ENCODE data around the gene ATXN2.

DNA sequence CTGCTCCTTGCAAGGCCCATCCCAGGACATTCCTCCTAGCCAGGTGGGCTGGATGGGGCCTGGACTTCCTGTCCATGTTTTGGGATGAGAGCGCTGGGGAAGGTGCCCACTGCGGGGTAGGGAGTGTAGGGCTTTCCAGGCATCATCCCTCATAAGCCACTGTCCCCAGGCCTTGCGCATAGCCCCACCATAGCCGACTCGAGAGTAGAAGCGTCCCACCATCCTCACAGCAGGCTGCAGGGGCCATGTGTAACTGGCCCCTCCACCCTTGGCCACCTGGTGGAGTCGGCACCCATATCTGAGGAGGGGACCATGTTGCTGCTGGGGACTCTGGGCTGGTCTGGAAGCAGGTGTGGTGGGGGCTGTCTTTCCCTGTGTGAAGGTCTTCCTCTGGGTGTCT is 162.8 kb downstream of the ATXN2 start:
- TF ChIP-seq, protein P1, sequence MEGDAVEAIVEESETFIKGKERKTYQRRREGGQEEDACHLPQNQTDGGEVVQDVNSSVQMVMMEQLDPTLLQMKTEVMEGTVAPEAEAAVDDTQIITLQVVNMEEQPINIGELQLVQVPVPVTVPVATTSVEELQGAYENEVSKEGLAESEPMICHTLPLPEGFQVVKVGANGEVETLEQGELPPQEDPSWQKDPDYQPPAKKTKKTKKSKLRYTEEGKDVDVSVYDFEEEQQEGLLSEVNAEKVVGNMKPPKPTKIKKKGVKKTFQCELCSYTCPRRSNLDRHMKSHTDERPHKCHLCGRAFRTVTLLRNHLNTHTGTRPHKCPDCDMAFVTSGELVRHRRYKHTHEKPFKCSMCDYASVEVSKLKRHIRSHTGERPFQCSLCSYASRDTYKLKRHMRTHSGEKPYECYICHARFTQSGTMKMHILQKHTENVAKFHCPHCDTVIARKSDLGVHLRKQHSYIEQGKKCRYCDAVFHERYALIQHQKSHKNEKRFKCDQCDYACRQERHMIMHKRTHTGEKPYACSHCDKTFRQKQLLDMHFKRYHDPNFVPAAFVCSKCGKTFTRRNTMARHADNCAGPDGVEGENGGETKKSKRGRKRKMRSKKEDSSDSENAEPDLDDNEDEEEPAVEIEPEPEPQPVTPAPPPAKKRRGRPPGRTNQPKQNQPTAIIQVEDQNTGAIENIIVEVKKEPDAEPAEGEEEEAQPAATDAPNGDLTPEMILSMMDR (IDR thresholded peaks at IDR 0.05) = no peak
- TF ChIP-seq POLR2A (IDR thresholded peaks at IDR 0.05) = no peak
